B cell (primary cell): ENCODE data around the gene GRM4.

Experiments used
- EZH2 ChIP-seq: IDR thresholded peaks from 2 replicates; pipeline ENCODE4 v1.6.1; 2012; ENCODE audit warnings: borderline replicate concordance, low read depth, mild to moderate bottlenecking, moderate library complexity, low read length; ENCODE audit not compliant: insufficient read depth, poor library complexity, severe bottlenecking
- TF ChIP-seq, protein P1 (sequence below): fragments of 200-600 bp; IDR thresholded peaks from one replicate; pipeline ENCODE4 v1.8.0; 2022; ENCODE audit warnings: antibody characterized with exemption, mild to moderate bottlenecking

GRCh38 chr6:34052918-34053608, 92.8 kb downstream of the GRM4 start:
- no peak for TF ChIP-seq EZH2
- TF ChIP-seq, protein P1, sequence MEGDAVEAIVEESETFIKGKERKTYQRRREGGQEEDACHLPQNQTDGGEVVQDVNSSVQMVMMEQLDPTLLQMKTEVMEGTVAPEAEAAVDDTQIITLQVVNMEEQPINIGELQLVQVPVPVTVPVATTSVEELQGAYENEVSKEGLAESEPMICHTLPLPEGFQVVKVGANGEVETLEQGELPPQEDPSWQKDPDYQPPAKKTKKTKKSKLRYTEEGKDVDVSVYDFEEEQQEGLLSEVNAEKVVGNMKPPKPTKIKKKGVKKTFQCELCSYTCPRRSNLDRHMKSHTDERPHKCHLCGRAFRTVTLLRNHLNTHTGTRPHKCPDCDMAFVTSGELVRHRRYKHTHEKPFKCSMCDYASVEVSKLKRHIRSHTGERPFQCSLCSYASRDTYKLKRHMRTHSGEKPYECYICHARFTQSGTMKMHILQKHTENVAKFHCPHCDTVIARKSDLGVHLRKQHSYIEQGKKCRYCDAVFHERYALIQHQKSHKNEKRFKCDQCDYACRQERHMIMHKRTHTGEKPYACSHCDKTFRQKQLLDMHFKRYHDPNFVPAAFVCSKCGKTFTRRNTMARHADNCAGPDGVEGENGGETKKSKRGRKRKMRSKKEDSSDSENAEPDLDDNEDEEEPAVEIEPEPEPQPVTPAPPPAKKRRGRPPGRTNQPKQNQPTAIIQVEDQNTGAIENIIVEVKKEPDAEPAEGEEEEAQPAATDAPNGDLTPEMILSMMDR: no peak
